Measurements from ENCODE around the gene COLGALT1. TPM values are rescaled to one million over a fixed set of nuclear protein-coding genes. Genes with fewer than 3 reads are reported as not detected.

COLGALT1 gene
- total and polyA plus RNA-seq, 2 of the 8 experiments (the other 6 are each of a cell fraction or from before 2014, with no cell fraction given), result 44.7 to 58.1 TPM

DNA sequence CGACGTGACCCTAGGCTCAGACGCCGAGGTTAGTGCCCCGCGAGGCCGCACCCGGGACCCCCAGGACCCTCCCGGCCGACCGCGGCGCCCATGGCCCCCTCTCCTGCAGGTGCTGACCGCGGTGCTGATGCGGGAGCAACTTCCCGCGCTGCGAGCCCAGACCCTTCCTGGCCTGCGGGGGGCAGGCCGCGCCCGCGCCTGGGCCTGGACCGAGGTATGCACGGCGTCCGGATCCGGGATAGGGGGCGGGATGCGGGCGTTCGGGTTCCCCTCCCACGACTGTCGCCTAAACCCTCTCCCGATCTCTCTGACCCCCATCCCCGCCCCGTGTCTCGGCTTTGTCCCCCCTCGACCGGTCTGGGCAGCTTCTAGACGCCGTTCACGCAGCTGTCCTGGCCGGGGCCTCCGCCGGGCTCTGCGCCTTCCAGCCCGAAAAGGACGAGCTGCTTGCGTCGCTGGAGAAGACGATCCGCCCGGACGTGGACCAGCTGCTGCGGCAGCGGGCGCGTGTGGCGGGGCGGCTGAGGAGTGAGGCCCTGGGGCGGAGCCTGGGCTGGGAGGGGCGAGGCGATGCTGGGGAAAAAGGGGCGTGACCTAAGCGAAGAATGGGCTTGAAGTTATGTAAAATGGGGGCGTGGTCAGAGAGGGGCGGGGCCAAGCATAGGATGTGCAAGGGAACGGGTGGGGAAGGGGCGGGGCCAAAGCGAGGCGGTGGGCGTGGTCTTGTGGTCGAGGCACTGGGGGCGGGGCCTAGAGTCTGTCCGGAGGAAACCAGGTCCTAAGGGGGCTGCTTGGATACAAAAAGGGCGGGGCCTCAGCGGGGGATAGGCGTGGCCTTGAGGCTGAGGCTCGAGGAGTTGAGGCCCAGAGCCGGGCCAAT, 16.0 kb upstream of the COLGALT1 start:
- H2BK120ac ChIP-seq (replicated peaks; ENCODE audit: low read depth, low read length), result no peak overlapping the region
- H3K4me1 ChIP-seq (replicated peaks in 1 of 4; ENCODE audit: control insufficient read depth in 3 of 4, insufficient read depth in 4 of 4, low read length in 3 of 4), result no peaks in the 10 kb centered on the region; a peak in 2 of 7 replicates
- DNase-seq (ENCODE audit: low read depth in 1 of 2, low spot score in 2 of 2) (peak; percentile 99 to 100), FAIRE-seq (no peak)
- no peaks in the 10 kb centered on the region; a peak in 1 of 4 replicates for H3K9me3 ChIP-seq (ENCODE audit: insufficient read depth in 2 of 2, low read depth in 1 of 2, low read length in 1 of 2)
- no peak overlapping the region for H3K14ac ChIP-seq (ENCODE audit: insufficient read length)
- H3K4me2 ChIP-seq (ENCODE audit: insufficient read depth in 1 of 2, low read depth in 2 of 2, low read length in 2 of 2), result peak overlapping the region; percentile 42 to 84
- H3K36me3 ChIP-seq (ENCODE audit: control insufficient read depth in 2 of 4, insufficient read depth in 4 of 4, low read length in 3 of 4), result no peaks in the 10 kb centered on the region
- CTCF ChIA-PET (ENCODE audit: partially characterized antibody), result interaction anchor here (1.0 to 5.3 kb wide), 6 partner anchors 21 to 1991 kb away, joined by 3 to 20 read pairs (median 5); no protein-coding TSS in a partner anchor
- 0% methylated on average over 29 of the region's 82 CpGs; no CpG with 5 or more reads in 1 of the 2 experiments for WGBS, 2 experiments (ENCODE audit: extremely low coverage in 1 of 2, insufficient coverage in 1 of 2, insufficient read length in 1 of 2, insufficient replicate concordance in 2 of 2, low coverage in 1 of 2, low lambda C conversion rate in 2 of 2, missing lambda C conversion rate in 1 of 2)
- no peak overlapping the region for H3K56ac ChIP-seq (replicated peaks; ENCODE audit: insufficient read length, low read depth, low read length)
- H3K9ac ChIP-seq (replicated peaks in 1 of 4; ENCODE audit: extremely low read depth in 1 of 4, low read depth in 3 of 4, low read length in 3 of 4), result peak overlapping the region in 3 of 4 experiments; percentile 54 to 66 (median 56); a peak in 5 of 7 replicates
- no peak overlapping the region for H3K4ac ChIP-seq (replicated peaks; ENCODE audit: insufficient read length, low read depth, low read length)
- H3K18ac ChIP-seq (ENCODE audit: extremely low read depth, low read length), result no peak overlapping the region
- H2BK20ac ChIP-seq (ENCODE audit: low read length), result no peak overlapping the region
- peaks cover 7% of the 10 kb centered on the region; the same call in 1 of the 2 replicates for H3K23me2 ChIP-seq (ENCODE audit: low read depth, low read length)
- peaks cover 0 to 6% (median 3%) of the 10 kb centered on the region in 4 experiments; a peak in 3 of 7 replicates for H3K27me3 ChIP-seq (replicated peaks in 1 of 4; ENCODE audit: control insufficient read depth in 3 of 4, extremely low read depth in 1 of 4, insufficient read depth in 3 of 4, low read length in 3 of 4)
- H3K79me1 ChIP-seq (ENCODE audit: low read depth, low read length), result no peaks in the 10 kb centered on the region
- H2BK5ac ChIP-seq (ENCODE audit: low read depth, low read length), result no peak overlapping the region
- no peak overlapping the region for H2AFZ ChIP-seq (ENCODE audit: low read length)
- peak overlapping the region; percentile 39 to 76 (median 58) for H3K4me3 ChIP-seq (ENCODE audit: extremely low read depth in 1 of 4, insufficient read depth in 2 of 4, low read depth in 3 of 4, low read length in 4 of 4)
- H3K79me2 ChIP-seq (ENCODE audit: control insufficient read depth in 1 of 2, insufficient read depth in 2 of 2, low read length in 2 of 2), result no peaks in the 10 kb centered on the region
- peak overlapping the region; percentile 72; the same call in 1 of the 2 replicates for H4K8ac ChIP-seq (ENCODE audit: extremely low read depth, insufficient read depth, low read length)
- H3K23ac ChIP-seq (ENCODE audit: insufficient read length), result no peak overlapping the region
- POLR2A ChIA-PET (ENCODE audit: partially characterized antibody), result interaction anchor here (1.1 to 1.6 kb wide), 4 partner anchors 9 to 23 kb away, joined by 3 to 6 read pairs (median 5); no protein-coding TSS in a partner anchor
- H4K5ac ChIP-seq (ENCODE audit: insufficient read length, low read depth, low read length), result no peak overlapping the region
- no peak overlapping the region for H3K27ac ChIP-seq (ENCODE audit: low read depth, low read length)
- H2BK15ac ChIP-seq (ENCODE audit: low read length), result no peak overlapping the region
- no peak overlapping the region for H2AK5ac ChIP-seq (ENCODE audit: low read depth, low read length)
- no peak overlapping the region for H2BK12ac ChIP-seq (ENCODE audit: low read depth, low read length)
- peaks cover 0 to 3% of the 10 kb centered on the region in 2 experiments for H4K20me1 ChIP-seq (replicated peaks in 1 of 2; ENCODE audit: control insufficient read depth in 1 of 2, insufficient read depth in 2 of 2, low read length in 2 of 2)
- H4K91ac ChIP-seq (replicated peaks; ENCODE audit: insufficient read length, low read length), result no peak overlapping the region
- TF ChIP-seq POLR2AphosphoS5 (IDR thresholded peaks at IDR 0.05; ENCODE audit: low read depth, low read length), result peak; percentile 32; the same call in 1 of the 2 replicates
- TF ChIP-seq SIN3A (conservative IDR thresholded peaks at IDR 0.05 in 1 of 2, IDR thresholded peaks at IDR 0.05 in 1 of 2; ENCODE audit: low read depth in 1 of 2, low read length in 2 of 2), result peak; percentile 86 to 88; a peak in 2 of 4 replicates
- TF ChIP-seq JUND (IDR thresholded peaks at IDR 0.05; ENCODE audit: low read length), result no peak
- TF ChIP-seq, protein P1, sequence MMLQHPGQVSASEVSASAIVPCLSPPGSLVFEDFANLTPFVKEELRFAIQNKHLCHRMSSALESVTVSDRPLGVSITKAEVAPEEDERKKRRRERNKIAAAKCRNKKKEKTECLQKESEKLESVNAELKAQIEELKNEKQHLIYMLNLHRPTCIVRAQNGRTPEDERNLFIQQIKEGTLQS (IDR thresholded peaks at IDR 0.05; ENCODE audit: insufficient read depth, low read depth, low read length), result no peak
- peak; percentile 65 for TF ChIP-seq KDM4A (IDR thresholded peaks at IDR 0.05; ENCODE audit: low read depth, low read length, severe bottlenecking)
- no peak for TF ChIP-seq BCL11A (IDR thresholded peaks at IDR 0.05; ENCODE audit: low read depth in 2 of 2, low read length in 2 of 2)
- TF ChIP-seq BRCA1 (IDR thresholded peaks at IDR 0.05; ENCODE audit: low read depth, low read length), result no peak
- no peak for TF ChIP-seq GTF2F1 (IDR thresholded peaks at IDR 0.05; ENCODE audit: borderline replicate concordance, low read depth, low read length)
- TF ChIP-seq ASH2L (IDR thresholded peaks at IDR 0.05; ENCODE audit: low read length), result no peak
- peak in 1 of 2 experiments; percentile 77; a peak in 1 of 4 replicates for TF ChIP-seq HDAC2 (IDR thresholded peaks at IDR 0.05; ENCODE audit: borderline replicate concordance in 1 of 2, low read depth in 2 of 2, low read length in 2 of 2)
